Osteoblast (primary cell): Measurements from ENCODE around the gene CUEDC2. TPM values are rescaled to one million over a fixed set of nuclear protein-coding genes. Genes with fewer than 3 reads are reported as not detected.

Experiments
- DNase-seq: peaks from one replicate; pipeline ENCODE4 v3.0.0; 2011; ENCODE audit warnings: low spot score, mixed read lengths; ENCODE audit not compliant: insufficient read length; ENCODE audit errors: missing footprints
- H2AFZ ChIP-seq: 2 replicates; pipeline ENCODE4 v1.6.0; 2011; ENCODE audit warnings: mild to moderate bottlenecking, low read length
- H3K27ac ChIP-seq: 2 replicates; pipeline ENCODE4 v1.5.1; 2011; ENCODE audit warnings: mild to moderate bottlenecking, low read depth, low read length, moderate library complexity
- H3K27me3 ChIP-seq: 2 replicates; pipeline ENCODE4 v1.6.0; 2012; ENCODE audit warnings: mild to moderate bottlenecking, control low read depth, inconsistent platforms, low read length, moderate library complexity; ENCODE audit not compliant: insufficient read depth
- H3K36me3 ChIP-seq: 2 replicates; pipeline ENCODE4 v1.5.1; 2011; ENCODE audit warnings: mild to moderate bottlenecking, low read length, control low read depth, moderate library complexity; ENCODE audit not compliant: insufficient read depth
- H3K4me1 ChIP-seq: 2 replicates; pipeline ENCODE4 v1.5.1; 2011; ENCODE audit warnings: mild to moderate bottlenecking, low read length, control low read depth, moderate library complexity; ENCODE audit not compliant: insufficient read depth
- H3K4me2 ChIP-seq: 2 replicates; pipeline ENCODE4 v1.6.0; 2011; ENCODE audit warnings: mild to moderate bottlenecking, low read length; ENCODE audit not compliant: insufficient read depth
- H3K4me3 ChIP-seq: fragments of 200-600 bp; sonication (generic); 3 replicates; pipeline ENCODE4 v1.5.1; 2012; ENCODE audit warnings: mild to moderate bottlenecking, low read length, inconsistent platforms; ENCODE audit not compliant: insufficient read depth
- H3K79me2 ChIP-seq: 2 replicates; pipeline ENCODE4 v1.6.0; 2012; ENCODE audit warnings: mild to moderate bottlenecking, low read length, control low read depth, inconsistent platforms; ENCODE audit not compliant: insufficient read depth
- H3K9me3 ChIP-seq: 2 replicates; pipeline ENCODE4 v1.5.1; 2011; ENCODE audit warnings: low read depth, low read length, control low read depth
- H4K20me1 ChIP-seq: 2 replicates; pipeline ENCODE4 v1.6.0; 2012; ENCODE audit warnings: mild to moderate bottlenecking, low read length, control low read depth; ENCODE audit not compliant: insufficient read depth
- total RNA-seq: library from RNA; depleted of rRNA; stranded (reverse); fragments of >200 nt; gene quantifications from 2 replicates; pipeline ENCODE4 v1.2.3, GENCODE V29; 2012
- TF ChIP-seq, protein P1 (sequence below): IDR thresholded peaks from 2 replicates; pipeline ENCODE4 v1.5.1; 2011; ENCODE audit warnings: mild to moderate bottlenecking, low read depth, low read length, moderate library complexity; ENCODE audit errors: extremely low read depth

CUEDC2 gene, protein sequence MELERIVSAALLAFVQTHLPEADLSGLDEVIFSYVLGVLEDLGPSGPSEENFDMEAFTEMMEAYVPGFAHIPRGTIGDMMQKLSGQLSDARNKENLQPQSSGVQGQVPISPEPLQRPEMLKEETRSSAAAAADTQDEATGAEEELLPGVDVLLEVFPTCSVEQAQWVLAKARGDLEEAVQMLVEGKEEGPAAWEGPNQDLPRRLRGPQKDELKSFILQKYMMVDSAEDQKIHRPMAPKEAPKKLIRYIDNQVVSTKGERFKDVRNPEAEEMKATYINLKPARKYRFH
- total RNA-seq, result 46.7 and 46.9 TPM in 2 replicates

DNA sequence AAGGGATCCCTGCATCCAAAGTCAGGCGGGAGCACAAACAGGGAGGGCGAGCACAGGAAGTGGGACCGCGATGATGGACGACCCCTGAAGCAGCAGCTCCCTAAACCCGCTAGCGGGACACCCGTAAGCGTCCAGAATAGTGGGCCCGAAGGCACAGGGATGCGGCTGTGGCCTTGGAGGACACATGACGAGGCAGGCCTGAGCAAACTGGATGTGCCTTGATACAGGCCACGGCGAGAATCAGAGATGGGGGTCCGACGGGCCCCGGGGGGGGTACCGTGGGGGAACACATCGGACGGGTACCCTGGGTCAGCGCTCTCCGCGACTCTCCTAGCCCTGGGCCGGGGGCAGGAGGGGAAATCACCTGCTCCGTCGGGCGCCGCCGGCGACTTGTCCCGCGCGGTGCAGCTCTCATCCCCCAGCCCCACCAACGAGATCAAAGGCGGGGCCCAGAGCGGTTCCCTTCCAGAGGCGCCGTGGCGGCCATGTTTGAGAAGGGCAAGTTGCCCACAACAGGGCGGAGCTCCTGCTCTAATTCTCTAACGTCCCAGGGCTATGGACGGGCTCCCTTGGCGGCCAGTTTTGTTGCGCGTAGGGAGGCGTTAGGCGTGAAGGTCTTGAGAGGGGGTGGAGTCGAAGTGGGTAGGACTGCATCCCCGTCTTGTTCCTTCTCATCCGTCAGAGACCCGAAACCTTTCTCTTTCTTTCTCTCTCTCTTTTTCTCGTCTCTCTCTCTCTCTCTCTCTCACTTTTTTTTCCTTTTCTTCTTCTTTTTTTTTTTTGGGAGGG is at the start of gene CUEDC2:
TSS of gene CUEDC2 (minus strand) at position 413 of the 789 bp plus-strand sequence. CDS start 7,386 bp downstream, outside the sequence.
- Histone ChIP-seq H2AFZ (peak within 1 kb of the TSS; percentile 91), H3K4me2 (peak within 1 kb of the TSS; percentile 97), H4K20me1 (no peaks in the 10 kb centered on the region), H3K79me2 (peaks cover 14% of the 10 kb centered on the region), H3K4me1 (peaks cover 34% of the 10 kb centered on the region), H3K36me3 (peaks cover 5% of the 10 kb centered on the region), H3K27ac (peak within 1 kb of the TSS; percentile 77), H3K27me3 (no peaks in the 10 kb centered on the region), H3K9me3 (no peaks in the 10 kb centered on the region), H3K4me3 (peak within 1 kb of the TSS; percentile 83)
- TF ChIP-seq, protein P1, sequence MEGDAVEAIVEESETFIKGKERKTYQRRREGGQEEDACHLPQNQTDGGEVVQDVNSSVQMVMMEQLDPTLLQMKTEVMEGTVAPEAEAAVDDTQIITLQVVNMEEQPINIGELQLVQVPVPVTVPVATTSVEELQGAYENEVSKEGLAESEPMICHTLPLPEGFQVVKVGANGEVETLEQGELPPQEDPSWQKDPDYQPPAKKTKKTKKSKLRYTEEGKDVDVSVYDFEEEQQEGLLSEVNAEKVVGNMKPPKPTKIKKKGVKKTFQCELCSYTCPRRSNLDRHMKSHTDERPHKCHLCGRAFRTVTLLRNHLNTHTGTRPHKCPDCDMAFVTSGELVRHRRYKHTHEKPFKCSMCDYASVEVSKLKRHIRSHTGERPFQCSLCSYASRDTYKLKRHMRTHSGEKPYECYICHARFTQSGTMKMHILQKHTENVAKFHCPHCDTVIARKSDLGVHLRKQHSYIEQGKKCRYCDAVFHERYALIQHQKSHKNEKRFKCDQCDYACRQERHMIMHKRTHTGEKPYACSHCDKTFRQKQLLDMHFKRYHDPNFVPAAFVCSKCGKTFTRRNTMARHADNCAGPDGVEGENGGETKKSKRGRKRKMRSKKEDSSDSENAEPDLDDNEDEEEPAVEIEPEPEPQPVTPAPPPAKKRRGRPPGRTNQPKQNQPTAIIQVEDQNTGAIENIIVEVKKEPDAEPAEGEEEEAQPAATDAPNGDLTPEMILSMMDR, result no peak
- peak; percentile 99 for DNase-seq

DNA sequence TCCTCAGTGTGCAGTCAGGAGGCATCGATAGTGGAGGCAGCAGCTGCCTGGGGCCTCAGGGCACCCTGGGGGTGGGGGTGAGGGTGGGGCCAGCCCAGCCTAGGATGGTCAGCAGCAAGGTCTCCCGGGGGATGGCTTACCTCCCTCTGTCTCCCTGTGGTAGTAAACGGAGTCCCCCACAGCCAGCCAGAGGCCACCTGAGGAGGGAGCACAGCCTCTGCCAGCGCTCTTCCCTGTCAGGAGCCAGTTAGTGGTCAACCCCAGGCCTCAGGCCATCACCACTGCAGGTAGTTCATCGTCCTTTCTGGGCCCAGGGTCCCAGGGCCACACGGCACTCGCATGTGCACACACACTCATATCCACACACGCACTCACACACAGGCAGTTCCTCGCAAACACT is 48.0 kb upstream of the CUEDC2 start:
- TF ChIP-seq, protein P1, result no peak
- no peak overlapping the region for H3K27ac ChIP-seq
- no peak overlapping the region for H3K4me3 ChIP-seq
- H3K36me3 ChIP-seq, result peaks cover 63% of the 10 kb centered on the region
- H3K9me3 ChIP-seq, result no peaks in the 10 kb centered on the region
- no peak overlapping the region for H2AFZ ChIP-seq
- H4K20me1 ChIP-seq, result peaks cover 5% of the 10 kb centered on the region
- no peaks in the 10 kb centered on the region for H3K27me3 ChIP-seq
- H3K79me2 ChIP-seq, result no peaks in the 10 kb centered on the region
- H3K4me2 ChIP-seq, result no peak overlapping the region
- no peak for DNase-seq
- H3K4me1 ChIP-seq, result no peaks in the 10 kb centered on the region

DNA sequence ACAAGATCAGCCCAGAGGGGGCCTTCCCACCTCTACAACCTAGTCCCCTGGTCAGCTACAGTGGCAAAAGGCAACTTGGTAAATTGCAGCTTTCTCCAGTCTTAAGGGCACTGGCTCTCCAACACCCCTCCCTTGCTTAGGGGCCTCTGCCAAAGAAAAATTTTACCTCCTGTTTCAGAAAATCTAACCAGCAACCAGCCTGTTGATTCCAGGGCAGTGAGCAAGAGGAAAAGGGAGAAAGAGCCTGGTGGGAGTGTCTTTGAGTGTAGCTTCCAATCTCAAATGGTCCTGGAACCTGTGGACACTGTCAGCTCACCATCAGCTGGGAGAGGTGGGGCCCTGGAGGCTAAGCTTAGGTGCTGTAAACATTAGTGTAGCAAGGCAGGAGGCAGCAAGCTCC is 47.3 kb upstream of the CUEDC2 start:
- Histone ChIP-seq H2AFZ (no peak overlapping the region), H3K4me3 (no peak overlapping the region), H3K27ac (no peak overlapping the region), H4K20me1 (peaks cover 3% of the 10 kb centered on the region), H3K27me3 (no peaks in the 10 kb centered on the region), H3K4me1 (no peaks in the 10 kb centered on the region), H3K79me2 (no peaks in the 10 kb centered on the region), H3K9me3 (no peaks in the 10 kb centered on the region), H3K36me3 (peaks cover 56% of the 10 kb centered on the region), H3K4me2 (no peak overlapping the region)
- TF ChIP-seq, protein P1, result no peak
- DNase-seq, result no peak
